Measurements from ENCODE around the gene CMSS1.
"Not testable (repeated sequence)": the region's sequence is repeated elsewhere in the genome, so short reads cannot be mapped to it uniquely, and the experiment has no call there.

Gene CMSS1

DNA sequence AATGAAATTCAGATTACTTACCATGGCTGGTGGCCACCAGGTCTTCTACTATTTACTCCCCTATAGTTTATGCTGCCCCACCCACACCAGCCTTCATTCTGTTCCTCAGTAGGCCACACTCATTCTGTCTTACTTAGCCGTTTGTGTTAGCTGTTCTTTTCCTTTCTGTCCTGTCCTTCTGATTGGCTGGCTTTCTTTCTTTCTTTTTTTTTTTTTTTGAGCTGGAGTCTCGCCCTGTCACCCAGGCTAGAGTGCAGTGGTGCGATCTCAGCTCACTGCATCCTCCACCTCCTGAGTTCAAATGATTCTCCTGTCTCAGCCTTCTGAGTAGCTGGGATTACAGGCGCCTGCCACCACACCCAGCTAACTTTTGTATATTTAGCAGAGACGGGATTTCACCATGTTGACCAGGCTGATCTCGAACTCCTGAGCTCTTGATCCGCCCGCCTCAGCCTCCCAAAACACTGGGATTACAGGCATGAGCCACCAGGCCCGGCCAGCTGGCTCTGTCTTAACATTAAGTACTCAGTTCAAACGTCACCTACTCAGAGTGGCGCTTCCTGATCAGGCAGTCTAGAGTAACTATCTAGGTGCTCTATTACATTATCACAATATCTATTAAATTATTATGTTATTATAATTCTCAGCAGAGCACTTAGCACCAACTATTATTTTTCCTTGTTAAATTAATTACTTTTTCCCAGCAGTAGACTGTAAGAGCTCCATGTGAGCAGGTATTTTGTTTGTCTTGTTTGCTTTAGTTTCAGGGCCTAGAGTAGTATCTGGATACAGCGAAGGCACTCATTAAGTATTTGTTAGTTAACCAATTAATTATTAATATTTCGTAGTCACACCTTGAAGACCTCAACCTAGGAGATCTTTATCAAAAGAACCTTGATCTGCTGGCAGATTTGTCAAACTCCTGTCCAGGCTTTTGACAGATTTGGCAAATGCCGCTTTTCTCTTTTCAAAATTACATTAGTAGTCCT, 6.4 kb downstream of the CMSS1 start:
- DNase-seq: no peak

DNA sequence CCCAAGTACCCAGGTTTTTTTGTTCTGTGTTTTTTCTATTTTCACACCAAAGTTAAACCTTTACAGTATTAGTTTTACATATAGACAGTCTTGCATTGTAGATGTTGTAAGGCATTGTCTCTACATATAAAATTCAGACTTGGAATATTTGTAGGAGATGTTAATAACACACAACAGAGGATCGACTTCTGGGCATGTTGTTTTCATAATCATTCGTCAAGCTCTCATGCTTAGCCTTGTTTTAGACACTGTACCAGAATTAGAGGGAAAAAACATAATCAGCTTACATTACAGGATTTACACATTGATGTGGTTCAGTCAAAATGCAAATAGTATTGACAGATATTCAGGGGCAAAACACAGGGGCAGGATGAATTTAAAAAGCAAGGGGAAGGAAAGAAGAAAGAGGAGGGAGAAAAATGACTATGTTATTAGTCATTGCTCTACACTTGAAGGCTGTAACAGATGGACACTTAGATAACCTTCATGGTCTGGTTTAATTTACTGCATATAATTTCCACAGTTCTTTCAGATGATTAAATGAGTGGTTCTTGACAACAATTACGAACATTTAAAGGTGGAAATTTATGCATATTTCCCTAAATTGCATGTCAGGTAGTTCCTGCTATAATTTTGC, 7.5 kb downstream of the CMSS1 start:
- no peak for DNase-seq

DNA sequence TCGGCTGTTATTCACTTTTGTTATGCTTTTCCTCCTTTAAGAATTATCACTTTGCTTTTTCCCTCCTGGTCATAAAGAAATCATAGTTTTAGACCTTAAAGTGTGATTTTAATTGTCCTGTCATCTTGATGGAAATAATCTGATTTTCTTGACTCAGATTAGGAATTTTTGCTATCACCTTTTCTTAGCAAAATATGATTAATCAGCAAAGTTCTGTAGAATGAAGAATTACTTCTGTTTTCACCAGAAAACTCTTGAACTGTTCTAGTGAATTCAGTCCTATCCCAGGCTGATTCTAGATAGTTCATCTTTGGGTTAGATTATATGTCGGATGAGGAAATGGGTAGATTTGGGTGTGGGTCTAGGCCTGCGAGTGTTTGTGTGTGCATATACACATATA, 12.2 kb downstream of the CMSS1 start:
- no peak for DNase-seq

DNA sequence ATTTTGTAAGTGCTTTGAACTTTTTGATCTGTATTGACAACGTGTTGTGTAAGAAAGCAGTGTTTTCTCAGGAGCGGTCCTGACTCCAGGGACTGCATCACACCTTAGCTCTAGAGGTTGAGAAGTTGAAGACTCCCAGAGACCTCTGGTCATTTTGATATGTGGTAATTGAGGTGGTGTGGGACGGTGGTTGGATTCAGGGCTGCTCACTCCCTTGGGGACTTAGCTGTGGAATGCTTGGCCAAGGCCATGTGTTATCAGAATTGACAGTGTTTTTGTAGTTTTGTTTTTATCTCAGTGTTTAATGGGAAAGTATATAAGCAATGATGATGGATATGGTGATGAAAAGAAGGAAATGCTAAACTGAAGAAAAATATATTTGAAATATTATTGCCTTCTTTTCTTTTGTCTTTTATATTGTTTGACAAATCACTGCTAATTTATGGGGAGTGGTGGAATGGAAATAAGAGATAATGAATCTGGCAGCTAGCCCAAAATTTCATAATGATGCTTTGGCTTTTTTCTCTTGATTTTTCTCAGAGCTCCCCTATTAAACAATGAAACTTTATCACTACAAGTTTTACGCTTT, 16.0 kb downstream of the CMSS1 start:
- no peak for DNase-seq

GRCh38 chr3:99834211-99834957, 16.7 kb downstream of the CMSS1 start:
- no peak for DNase-seq

DNA sequence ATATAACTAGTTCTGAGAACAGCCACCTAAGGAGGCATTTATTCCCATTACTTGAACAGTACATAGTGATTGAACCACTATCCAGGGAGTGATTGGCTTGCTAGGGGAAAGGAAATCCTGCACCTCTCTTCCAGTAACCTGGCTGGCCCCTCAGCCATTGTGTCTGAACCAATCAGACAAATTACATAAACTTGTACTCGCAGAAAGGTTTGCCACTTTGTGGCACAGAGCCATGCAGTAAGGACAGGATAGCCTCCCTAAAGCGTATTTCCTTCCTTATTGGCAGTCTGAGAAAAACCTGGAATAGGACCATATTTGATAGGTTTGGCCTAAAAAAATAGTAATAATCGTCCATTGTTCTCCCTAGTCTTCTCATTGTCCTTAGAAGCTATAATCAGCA, 19.0 kb downstream of the CMSS1 start:
- no peak for DNase-seq

GRCh38 chr3:99837715-99838114, 20.1 kb downstream of the CMSS1 start:
- no peak for DNase-seq

DNA sequence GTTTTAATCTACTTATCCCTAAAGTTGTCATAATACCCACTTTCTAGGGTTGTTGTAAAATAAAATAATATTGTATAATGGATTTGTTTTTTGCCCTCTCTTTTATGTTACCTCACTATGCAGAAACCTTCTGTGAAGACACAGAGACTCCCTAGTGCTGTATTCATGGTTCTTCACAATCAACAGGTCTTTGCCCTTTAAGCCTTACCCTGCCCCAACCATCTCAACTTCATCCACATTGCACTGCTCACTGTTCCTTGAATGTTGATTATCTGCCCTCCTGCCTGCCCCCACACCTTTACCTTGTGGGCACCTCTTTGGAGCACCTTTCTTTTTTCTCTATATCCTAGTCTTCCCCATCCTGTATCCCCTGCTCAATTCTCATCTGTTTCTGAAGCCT, 21.1 kb downstream of the CMSS1 start:
- DNase-seq: no peak

GRCh38 chr3:99839613-99840012, 22.0 kb downstream of the CMSS1 start:
- no peak for DNase-seq

DNA sequence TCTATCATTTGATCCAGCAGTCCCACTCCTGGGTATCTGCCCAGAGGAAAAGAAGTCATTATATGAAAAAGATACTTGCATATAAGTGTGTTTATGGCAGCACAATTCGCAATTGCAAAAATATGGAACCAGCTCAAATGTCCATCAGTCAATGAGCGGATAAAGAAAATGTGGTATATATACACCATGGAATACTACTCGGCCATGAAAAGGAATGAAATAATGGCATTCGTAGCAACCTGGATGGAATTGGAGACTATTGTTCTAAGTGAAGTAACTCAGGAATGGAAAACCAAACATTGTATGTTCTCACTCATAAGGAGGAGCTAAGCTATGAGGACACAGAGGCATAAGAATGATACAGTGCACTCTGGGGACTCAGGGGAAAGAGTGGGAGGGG, 24.3 kb downstream of the CMSS1 start:
- not testable (repeated sequence) for DNase-seq

GRCh38 chr3:99842826-99843589, 25.3 kb downstream of the CMSS1 start:
- DNase-seq: no peak

GRCh38 chr3:99843590-99844258, 26.1 kb downstream of the CMSS1 start:
- DNase-seq: no peak

- no peak for DNase-seq
Measured at GRCh38 chr3:99845331-99845730, 27.7 kb downstream of the CMSS1 start.

DNA sequence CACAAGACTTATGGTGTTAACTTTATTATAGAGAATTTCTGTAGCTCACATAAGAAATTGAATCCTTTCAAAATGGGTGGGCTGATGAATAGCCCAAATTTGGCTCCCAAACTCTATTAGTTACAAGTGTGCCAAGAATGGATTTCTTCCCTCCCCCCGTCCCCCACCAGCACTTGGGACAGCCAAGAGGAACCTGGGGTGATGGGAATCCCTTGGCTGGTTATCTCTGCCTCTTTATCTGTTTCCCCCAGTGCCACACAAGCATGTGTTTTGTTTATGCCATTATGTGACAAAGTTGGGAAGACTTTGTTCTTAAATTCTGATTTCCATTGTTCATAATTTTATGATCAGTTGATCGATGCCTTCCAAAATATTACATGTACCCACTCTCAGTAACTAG, 28.3 kb downstream of the CMSS1 start:
- no peak for DNase-seq

- DNase-seq: no peak
Measured at GRCh38 chr3:99846477-99847160, 29.0 kb downstream of the CMSS1 start.

GRCh38 chr3:99848433-99848832, 30.8 kb downstream of the CMSS1 start:
- no peak for DNase-seq

- no peak for DNase-seq
Measured at GRCh38 chr3:99850608-99851007, 32.9 kb downstream of the CMSS1 start.

GRCh38 chr3:99851955-99852354, 34.3 kb downstream of the CMSS1 start:
- no peak for DNase-seq

DNA sequence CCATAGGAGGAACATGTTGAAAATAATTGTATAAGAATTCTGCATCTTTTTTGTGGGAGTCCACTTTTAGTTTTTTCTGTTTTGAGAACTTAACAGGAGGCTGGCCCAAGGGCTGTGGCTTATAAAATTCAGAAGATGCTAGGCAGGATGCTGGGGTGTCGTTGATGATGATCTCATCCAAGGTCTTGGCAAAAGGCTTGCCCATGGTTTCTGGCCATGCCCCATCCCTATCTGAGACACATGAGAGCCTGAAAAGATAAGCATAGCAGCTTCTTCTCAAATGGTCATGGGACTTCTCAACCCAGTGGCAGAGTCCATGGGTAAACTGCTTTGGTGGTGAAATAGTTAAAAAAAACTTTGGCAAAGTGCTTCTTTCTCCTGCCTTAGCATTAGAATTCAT, 35.2 kb downstream of the CMSS1 start:
- no peak for DNase-seq

- no peak for DNase-seq
Measured at GRCh38 chr3:99854756-99855298, 37.2 kb downstream of the CMSS1 start.

DNA sequence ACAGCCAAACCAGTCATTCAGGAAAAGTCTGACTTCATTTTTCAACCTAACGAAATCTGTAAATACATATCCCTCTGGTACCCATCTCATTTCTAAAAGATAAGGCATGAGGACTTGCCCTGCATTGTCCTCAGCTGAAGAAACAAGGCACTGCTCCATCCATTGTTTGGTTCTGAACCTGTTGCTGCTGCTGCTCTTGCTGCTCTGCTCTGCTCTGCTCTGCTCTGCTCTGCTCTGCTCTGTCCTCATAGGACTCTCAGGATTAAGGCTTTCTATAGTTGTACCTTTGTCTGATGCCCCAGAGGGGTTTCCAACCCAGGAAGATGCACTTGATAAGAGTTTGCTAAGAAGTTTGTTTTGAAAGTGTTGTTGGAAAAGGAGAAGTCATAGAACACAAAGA, 38.2 kb downstream of the CMSS1 start:
- DNase-seq: no peak
